SU-DHL-6 (cell line): ENCODE data around the gene KIF18A.

Experiments
- H2AFZ ChIP-seq: fragments of 200-600 bp; sonication (generic); 2 replicates; pipeline ENCODE4 v1.6.1; 2014; ENCODE audit warnings: low read depth, mild to moderate bottlenecking, moderate library complexity, mixed read lengths, antibody characterized with exemption, low read length; ENCODE audit not compliant: severe bottlenecking
- H3F3A ChIP-seq: fragments of 200-600 bp; shearing (Covaris generic); 2 replicates; pipeline ENCODE4 v1.6.0; 2016; ENCODE audit warnings: antibody characterized with exemption, mild to moderate bottlenecking; ENCODE audit not compliant: insufficient read depth
- H3K27ac ChIP-seq: fragments of 200-600 bp; sonication (generic); 2 replicates; pipeline ENCODE4 v1.5.1; 2016; ENCODE audit warnings: low read depth, mild to moderate bottlenecking, low read length, moderate library complexity, mixed read lengths
- H3K27me3 ChIP-seq: fragments of 200-600 bp; sonication (generic), shearing (Covaris generic); 2 replicates; pipeline ENCODE4 v1.6.0; 2014; ENCODE audit warnings: mild to moderate bottlenecking, low read length
- H3K36me3 ChIP-seq: fragments of 200-600 bp; sonication (generic); 2 replicates; pipeline ENCODE4 v1.6.1; 2014; ENCODE audit warnings: mild to moderate bottlenecking, low read length, mixed read lengths
- H3K4me2 ChIP-seq: fragments of 300-600, 200-600 bp; shearing (Covaris generic), sonication (generic); 2 replicates; pipeline ENCODE4 v1.6.0; 2014; ENCODE audit warnings: low read length, low read depth, mild to moderate bottlenecking; ENCODE audit not compliant: poor library complexity, severe bottlenecking
- H3K4me3 ChIP-seq: fragments of 200-600 bp; sonication (generic); 2 replicates; pipeline ENCODE4 v1.5.1; 2014; ENCODE audit warnings: antibody characterized with exemption, low read length, mild to moderate bottlenecking, mixed read lengths; ENCODE audit not compliant: insufficient read depth, poor library complexity, severe bottlenecking
- H3K79me2 ChIP-seq: fragments of 200-600 bp; sonication (generic); 2 replicates; pipeline ENCODE4 v1.6.1; 2014; ENCODE audit warnings: mild to moderate bottlenecking, low read length, moderate library complexity; ENCODE audit not compliant: insufficient read depth
- H3K9ac ChIP-seq: fragments of 200-600 bp; sonication (generic); 2 replicates; pipeline ENCODE4 v1.7.0; 2014; ENCODE audit warnings: mild to moderate bottlenecking, low read length
- H3K9me2 ChIP-seq: fragments of 200-600 bp; sonication (generic); replicated peaks from 2 replicates; pipeline ENCODE4 v1.6.1; 2014; ENCODE audit warnings: low read length; ENCODE audit not compliant: insufficient read depth
- H3K9me3 ChIP-seq: fragments of 200-600 bp; sonication (generic); 2 replicates; pipeline ENCODE4 v1.6.1; 2014; ENCODE audit warnings: low read length, mixed read lengths; ENCODE audit not compliant: insufficient read depth
- H4K20me1 ChIP-seq: fragments of 200-600 bp; sonication (generic); 2 replicates; pipeline ENCODE4 v1.6.1; 2014; ENCODE audit warnings: low read depth, mild to moderate bottlenecking, antibody characterized with exemption, low read length, moderate library complexity, mixed read lengths
- CTCF ChIP-seq: fragments of 200-600 bp; sonication (generic); IDR thresholded peaks from one replicate; pipeline ENCODE4 v1.5.1; 2017; ENCODE audit warnings: antibody characterized with exemption, mild to moderate bottlenecking, low read length, moderate library complexity; ENCODE audit not compliant: insufficient read depth, poor library complexity, severe bottlenecking
- EZH2phosphoT487 ChIP-seq: fragments of 200-600 bp; sonication (generic), shearing (Covaris generic); conservative IDR thresholded peaks from 2 replicates; pipeline ENCODE4 v1.6.1; 2018; ENCODE audit warnings: mild to moderate bottlenecking, antibody characterized with exemption, low read length, moderate library complexity, mixed read lengths

Gene KIF18A

GRCh38 chr11:27977031-27977430 is 130.9 kb downstream of the KIF18A start:
- H3K79me2 ChIP-seq = no peaks in the 10 kb centered on the region
- no peak overlapping the region for H3K9ac ChIP-seq
- H3K4me3 ChIP-seq = no peak overlapping the region
- H3K27ac ChIP-seq = no peak overlapping the region
- H3K27me3 ChIP-seq = no peaks in the 10 kb centered on the region
- no peaks in the 10 kb centered on the region for H3K9me2 ChIP-seq
- no peaks in the 10 kb centered on the region for H3K36me3 ChIP-seq
- no peak overlapping the region for H3K4me2 ChIP-seq
- no peaks in the 10 kb centered on the region for H4K20me1 ChIP-seq
- H3K9me3 ChIP-seq = no peaks in the 10 kb centered on the region
- H3F3A ChIP-seq = no peaks in the 10 kb centered on the region
- no peak overlapping the region for H2AFZ ChIP-seq
- TF ChIP-seq EZH2phosphoT487 (no peak), CTCF (no peak)

- Histone ChIP-seq H3K9ac (no peak overlapping the region), H3K79me2 (no peaks in the 10 kb centered on the region), H3K4me2 (no peak overlapping the region), H3K4me3 (no peak overlapping the region), H3K9me2 (no peaks in the 10 kb centered on the region), H2AFZ (no peak overlapping the region), H3K9me3 (no peaks in the 10 kb centered on the region), H3K27me3 (no peaks in the 10 kb centered on the region), H4K20me1 (no peaks in the 10 kb centered on the region), H3K27ac (no peak overlapping the region), H3K36me3 (no peaks in the 10 kb centered on the region), H3F3A (no peaks in the 10 kb centered on the region)
- TF ChIP-seq EZH2phosphoT487 (no peak), CTCF (no peak)
These were observed 131.7 kb downstream of the KIF18A start for GRCh38 chr11:27976262-27976661.

GRCh38 chr11:27973851-27974536 is 134.0 kb downstream of the KIF18A start:
- H3K4me2 ChIP-seq = no peak overlapping the region
- H4K20me1 ChIP-seq = no peaks in the 10 kb centered on the region
- TF ChIP-seq CTCF = no peak
- TF ChIP-seq EZH2phosphoT487 = no peak
- no peak overlapping the region for H2AFZ ChIP-seq
- H3F3A ChIP-seq = no peaks in the 10 kb centered on the region
- no peaks in the 10 kb centered on the region for H3K27me3 ChIP-seq
- H3K9ac ChIP-seq = no peak overlapping the region
- no peaks in the 10 kb centered on the region for H3K79me2 ChIP-seq
- H3K9me3 ChIP-seq = no peaks in the 10 kb centered on the region
- no peak overlapping the region for H3K27ac ChIP-seq
- H3K9me2 ChIP-seq = no peaks in the 10 kb centered on the region
- H3K4me3 ChIP-seq = no peak overlapping the region
- no peaks in the 10 kb centered on the region for H3K36me3 ChIP-seq
